ENCODE results near the gene TBCCD1. TPM values are rescaled to one million over a fixed set of nuclear protein-coding genes. Genes with fewer than 3 reads are reported as not detected.
"Not testable (repeated sequence)": the region's sequence is repeated elsewhere in the genome, so short reads cannot be mapped to it uniquely, and the experiment has no call there.

Gene TBCCD1
- total RNA-seq, 1 donor: 19.7 TPM

- DNase-seq (ENCODE audit: low read depth in 2 of 3, low spot score in 2 of 3): no peak
Measured at GRCh38 chr3:186596568-186597287, 29.6 kb upstream of the TBCCD1 start.

- no peak for DNase-seq (ENCODE audit: low read depth in 2 of 3, low spot score in 2 of 3)
Measured at GRCh38 chr3:186594591-186595113, 27.5 kb upstream of the TBCCD1 start.

GRCh38 chr3:186593862-186594261 lies 26.7 kb upstream of the TBCCD1 start:
- no peak for DNase-seq (ENCODE audit: low read depth in 2 of 3, low spot score in 2 of 3)

- no peak for DNase-seq (ENCODE audit: low read depth in 2 of 3, low spot score in 2 of 3)
Measured at GRCh38 chr3:186592682-186593081, 25.5 kb upstream of the TBCCD1 start.

- DNase-seq (ENCODE audit: low read depth in 2 of 3, low spot score in 2 of 3): no peak
Measured at GRCh38 chr3:186590580-186591295, 23.6 kb upstream of the TBCCD1 start.

- DNase-seq (ENCODE audit: low read depth in 2 of 3, low spot score in 2 of 3): no peak
Measured at GRCh38 chr3:186589856-186590579, 22.9 kb upstream of the TBCCD1 start.

- DNase-seq (ENCODE audit: low read depth in 2 of 3, low spot score in 2 of 3): peak in 2 of 3 donors; percentile 26 to 57
Measured at GRCh38 chr3:186589121-186589520, 22.0 kb upstream of the TBCCD1 start.

- DNase-seq (ENCODE audit: low read depth in 2 of 3, low spot score in 2 of 3): no peak
Measured at GRCh38 chr3:186588632-186589031, 21.5 kb upstream of the TBCCD1 start.

- DNase-seq (ENCODE audit: low read depth in 2 of 3, low spot score in 2 of 3): no peak
Measured at GRCh38 chr3:186587183-186587582, 20.0 kb upstream of the TBCCD1 start.

GRCh38 chr3:186586245-186586644 lies 19.1 kb upstream of the TBCCD1 start:
- DNase-seq (ENCODE audit: low read depth in 2 of 3, low spot score in 2 of 3): not testable (repeated sequence)

- DNase-seq (ENCODE audit: low read depth in 2 of 3, low spot score in 2 of 3): no peak
Measured at GRCh38 chr3:186583831-186584230, 16.7 kb upstream of the TBCCD1 start.

- DNase-seq (ENCODE audit: low read depth in 2 of 3, low spot score in 2 of 3): no peak
Measured at GRCh38 chr3:186582541-186582940, 15.4 kb upstream of the TBCCD1 start.

GRCh38 chr3:186580785-186581184 lies 13.6 kb upstream of the TBCCD1 start:
- DNase-seq (ENCODE audit: low read depth in 2 of 3, low spot score in 2 of 3): no peak

- no peak for DNase-seq (ENCODE audit: low read depth in 2 of 3, low spot score in 2 of 3)
Measured at GRCh38 chr3:186577521-186577920, 10.4 kb upstream of the TBCCD1 start.

GRCh38 chr3:186571644-186572013 lies 4.5 kb upstream of the TBCCD1 start:
- DNase-seq (ENCODE audit: low read depth in 2 of 3, low spot score in 2 of 3): no peak

GRCh38 chr3:186570941-186571643 lies 4.0 kb upstream of the TBCCD1 start:
- DNase-seq (ENCODE audit: low read depth in 2 of 3, low spot score in 2 of 3): no peak

GRCh38 chr3:186570096-186570940 lies 3.2 kb upstream of the TBCCD1 start, which contains the start of gene DNAJB11:
Gene DNAJB11, plus strand, starts transcription at chr3:186570720. Its CDS starts 178 bp downstream, at chr3:186570898.
- peak; percentile 95 to 100 (median 100) for DNase-seq (ENCODE audit: low read depth in 2 of 3, low spot score in 2 of 3)

GRCh38 chr3:186569779-186570095 lies 2.6 kb upstream of the TBCCD1 start:
- no peak for DNase-seq (ENCODE audit: low read depth in 2 of 3, low spot score in 2 of 3)

GRCh38 chr3:186569361-186569760 lies 2.2 kb upstream of the TBCCD1 start:
- DNase-seq (ENCODE audit: low read depth in 2 of 3, low spot score in 2 of 3): not testable (repeated sequence)

- DNase-seq (ENCODE audit: low read depth in 2 of 3, low spot score in 2 of 3): no peak
Measured at GRCh38 chr3:186566772-186567071, 417 bp downstream of the TBCCD1 start.
